M059J (cell line): ENCODE data around the gene IFT80. TPM values are rescaled to one million over a fixed set of nuclear protein-coding genes. Genes with fewer than 3 reads are reported as not detected.

ENCODE experiments used
- total RNA-seq: library from RNA; depleted of rRNA; stranded (reverse); fragments of >200 nt; shearing (Covaris generic); gene quantifications from 2 replicates; pipeline ENCODE4 v1.2.3, GENCODE V29; 2014; rRNA removed

The IFT80 gene
- total RNA-seq, 1 experiment from 2014 or later, result 32.4 TPM

Other genes with a start within 250 kb of the IFT80 start
- gene C3orf80, start 173.8 kb downstream of the IFT80 start, total RNA-seq, result 0.25 and 0.57 TPM in 2 replicates
- gene SMC4, start 425 bp upstream of the IFT80 start, total RNA-seq, result 116 and 164 TPM in 2 replicates
- 17.4 and 17.8 TPM in 2 replicates for gene TRIM59, start 50.6 kb upstream of the IFT80 start, total RNA-seq
- gene KPNA4, start 166.3 kb upstream of the IFT80 start, total RNA-seq, result 27.1 and 40.0 TPM in 2 replicates